Measurements from ENCODE around the gene C1QTNF9B.
"Not testable (repeated sequence)": the region's sequence is repeated elsewhere in the genome, so short reads cannot be mapped to it uniquely, and the experiment has no call there.

C1QTNF9B gene

GRCh38 chr13:23883255-23883654, 14.0 kb downstream of the C1QTNF9B start:
- Mint-ChIP-seq H3K27me3 (ENCODE audit: low read depth) (no peaks in the 10 kb centered on the region), H3K4me1 (ENCODE audit: low read depth) (peaks cover 12% of the 10 kb centered on the region), H3K27ac (no peak overlapping the region), H3K36me3 (ENCODE audit: low read depth) (peaks cover 8% of the 10 kb centered on the region), H3K9me3 (no peaks in the 10 kb centered on the region), H3K4me3 (no peak overlapping the region)
- no peak for DNase-seq (ENCODE audit: low spot score)

GRCh38 chr13:23881402-23881800, 15.9 kb downstream of the C1QTNF9B start:
- not testable (repeated sequence) for H3K36me3 Mint-ChIP-seq (ENCODE audit: low read depth); H3K27me3 Mint-ChIP-seq (ENCODE audit: low read depth); H3K9me3 Mint-ChIP-seq; H3K4me1 Mint-ChIP-seq (ENCODE audit: low read depth); DNase-seq (ENCODE audit: low spot score); H3K4me3 Mint-ChIP-seq; H3K27ac Mint-ChIP-seq

- not testable (repeated sequence) for H3K4me1 Mint-ChIP-seq (ENCODE audit: low read depth); H3K36me3 Mint-ChIP-seq (ENCODE audit: low read depth); H3K27me3 Mint-ChIP-seq (ENCODE audit: low read depth); H3K4me3 Mint-ChIP-seq; H3K27ac Mint-ChIP-seq; DNase-seq (ENCODE audit: low spot score); H3K9me3 Mint-ChIP-seq
These were observed 16.6 kb downstream of the C1QTNF9B start for GRCh38 chr13:23880493-23881401.

GRCh38 chr13:23877286-23877685, 20.0 kb downstream of the C1QTNF9B start:
- no peak overlapping the region for H3K4me3 Mint-ChIP-seq

GRCh38 chr13:23876265-23876664, 21.0 kb downstream of the C1QTNF9B start:
- Mint-ChIP-seq H3K27me3 (ENCODE audit: low read depth) (no peaks in the 10 kb centered on the region), H3K4me1 (ENCODE audit: low read depth) (no peaks in the 10 kb centered on the region), H3K4me3 (no peak overlapping the region), H3K9me3 (no peaks in the 10 kb centered on the region), H3K36me3 (ENCODE audit: low read depth) (peaks cover 4% of the 10 kb centered on the region), H3K27ac (no peak overlapping the region)
- DNase-seq (ENCODE audit: low spot score), result no peak

More at GRCh38 chr13:23877286-23877685, 20.0 kb downstream of the C1QTNF9B start:
- peaks cover 4% of the 10 kb centered on the region for H3K36me3 Mint-ChIP-seq (ENCODE audit: low read depth)
- H3K4me1 Mint-ChIP-seq (ENCODE audit: low read depth), result no peaks in the 10 kb centered on the region
- H3K27ac Mint-ChIP-seq, result no peak overlapping the region
- H3K27me3 Mint-ChIP-seq (ENCODE audit: low read depth), result no peaks in the 10 kb centered on the region
- no peak for DNase-seq (ENCODE audit: low spot score)
- H3K9me3 Mint-ChIP-seq, result no peaks in the 10 kb centered on the region

GRCh38 chr13:23871616-23872220, 25.6 kb downstream of the C1QTNF9B start:
- no peak overlapping the region for H3K27ac Mint-ChIP-seq
- H3K4me1 Mint-ChIP-seq (ENCODE audit: low read depth), result no peaks in the 10 kb centered on the region
- H3K27me3 Mint-ChIP-seq (ENCODE audit: low read depth), result no peaks in the 10 kb centered on the region
- no peak for DNase-seq (ENCODE audit: low spot score)
- H3K4me3 Mint-ChIP-seq, result no peak overlapping the region
- no peaks in the 10 kb centered on the region for H3K36me3 Mint-ChIP-seq (ENCODE audit: low read depth)
- H3K9me3 Mint-ChIP-seq, result no peaks in the 10 kb centered on the region

GRCh38 chr13:23870356-23871140, 26.8 kb downstream of the C1QTNF9B start:
- H3K4me1 Mint-ChIP-seq (ENCODE audit: low read depth), result peaks cover 2% of the 10 kb centered on the region
- no peaks in the 10 kb centered on the region for H3K27me3 Mint-ChIP-seq (ENCODE audit: low read depth)
- no peaks in the 10 kb centered on the region for H3K9me3 Mint-ChIP-seq
- H3K36me3 Mint-ChIP-seq (ENCODE audit: low read depth), result no peaks in the 10 kb centered on the region
- no peak for DNase-seq (ENCODE audit: low spot score)
- H3K27ac Mint-ChIP-seq, result no peak overlapping the region
- H3K4me3 Mint-ChIP-seq, result no peak overlapping the region

GRCh38 chr13:23868521-23868920, 28.8 kb downstream of the C1QTNF9B start:
- Mint-ChIP-seq H3K27ac (no peak overlapping the region), H3K4me3 (no peak overlapping the region), H3K9me3 (no peaks in the 10 kb centered on the region), H3K36me3 (ENCODE audit: low read depth) (no peaks in the 10 kb centered on the region), H3K4me1 (ENCODE audit: low read depth) (peaks cover 4% of the 10 kb centered on the region), H3K27me3 (ENCODE audit: low read depth) (no peaks in the 10 kb centered on the region)
- no peak for DNase-seq (ENCODE audit: low spot score)

GRCh38 chr13:23867027-23867491, 30.2 kb downstream of the C1QTNF9B start:
- Mint-ChIP-seq H3K4me1 (ENCODE audit: low read depth) (peaks cover 4% of the 10 kb centered on the region), H3K9me3 (no peaks in the 10 kb centered on the region), H3K36me3 (ENCODE audit: low read depth) (no peaks in the 10 kb centered on the region), H3K27ac (no peak overlapping the region), H3K27me3 (ENCODE audit: low read depth) (no peaks in the 10 kb centered on the region), H3K4me3 (no peak overlapping the region)
- no peak for DNase-seq (ENCODE audit: low spot score)

GRCh38 chr13:23866420-23867026, 30.8 kb downstream of the C1QTNF9B start:
- Mint-ChIP-seq H3K36me3 (ENCODE audit: low read depth) (no peaks in the 10 kb centered on the region), H3K27me3 (ENCODE audit: low read depth) (no peaks in the 10 kb centered on the region), H3K4me3 (no peak overlapping the region), H3K9me3 (no peaks in the 10 kb centered on the region), H3K4me1 (ENCODE audit: low read depth) (peaks cover 4% of the 10 kb centered on the region), H3K27ac (no peak overlapping the region)
- no peak for DNase-seq (ENCODE audit: low spot score)

- no peaks in the 10 kb centered on the region for H3K27me3 Mint-ChIP-seq (ENCODE audit: low read depth)
- no peak for DNase-seq (ENCODE audit: low spot score)
- no peaks in the 10 kb centered on the region for H3K9me3 Mint-ChIP-seq
- no peak overlapping the region for H3K4me3 Mint-ChIP-seq
- no peak overlapping the region for H3K27ac Mint-ChIP-seq
- H3K4me1 Mint-ChIP-seq (ENCODE audit: low read depth), result peaks cover 4% of the 10 kb centered on the region
- H3K36me3 Mint-ChIP-seq (ENCODE audit: low read depth), result no peaks in the 10 kb centered on the region
These were observed 31.4 kb downstream of the C1QTNF9B start for GRCh38 chr13:23865906-23866305.

- H3K36me3 Mint-ChIP-seq (ENCODE audit: low read depth), result no peaks in the 10 kb centered on the region
- H3K4me3 Mint-ChIP-seq, result no peak overlapping the region
- H3K9me3 Mint-ChIP-seq, result no peaks in the 10 kb centered on the region
- H3K27me3 Mint-ChIP-seq (ENCODE audit: low read depth), result no peaks in the 10 kb centered on the region
- no peak overlapping the region for H3K27ac Mint-ChIP-seq
- peaks cover 4% of the 10 kb centered on the region for H3K4me1 Mint-ChIP-seq (ENCODE audit: low read depth)
- no peak for DNase-seq (ENCODE audit: low spot score)
These were observed 32.3 kb downstream of the C1QTNF9B start for GRCh38 chr13:23865026-23865425.

GRCh38 chr13:23861310-23861709, 36.0 kb downstream of the C1QTNF9B start:
- H3K9me3 Mint-ChIP-seq, result no peaks in the 10 kb centered on the region
- no peak overlapping the region for H3K27ac Mint-ChIP-seq
- H3K27me3 Mint-ChIP-seq (ENCODE audit: low read depth), result no peaks in the 10 kb centered on the region
- no peak overlapping the region for H3K4me3 Mint-ChIP-seq
- H3K36me3 Mint-ChIP-seq (ENCODE audit: low read depth), result no peaks in the 10 kb centered on the region
- no peak for DNase-seq (ENCODE audit: low spot score)
- H3K4me1 Mint-ChIP-seq (ENCODE audit: low read depth), result peaks cover 6% of the 10 kb centered on the region

Data from T-helper 2 cell treated with Interferon-gamma antibody and Interleukin-4, amounts not matched to agents 5 μg/mL and 100 μg/mL, for 36 hours (primary cell).